Smooth muscle cell (in vitro differentiated cells): ENCODE results near the gene APP. TPM values are rescaled to one million over a fixed set of nuclear protein-coding genes. Genes with fewer than 3 reads are reported as not detected.

Experiments
- DNase-seq: peaks from one replicate; lab custom pipeline; 2025; ENCODE audit not compliant: unreplicated experiment; lab: John Stamatoyannopoulos, UW
- H2AFZ ChIP-seq: fragments of 200-600 bp; sonication (generic); 2 replicates; pipeline ENCODE4 v1.6.0; 2016; ENCODE audit warnings: antibody characterized with exemption, low read depth, mild to moderate bottlenecking
- H3F3A ChIP-seq: fragments of 200-600 bp; sonication (generic); 2 replicates; pipeline ENCODE4 v1.6.0; 2017; ENCODE audit warnings: antibody characterized with exemption, low read depth
- H3K27ac ChIP-seq: fragments of 200-600 bp; sonication (generic); 2 replicates; pipeline ENCODE4 v1.5.1; 2016; ENCODE audit warnings: low read depth, mild to moderate bottlenecking
- H3K27me3 ChIP-seq: fragments of 200-600 bp; sonication (generic); 2 replicates; pipeline ENCODE4 v1.6.1; 2016; ENCODE audit warnings: low read depth, mild to moderate bottlenecking
- H3K36me3 ChIP-seq: fragments of 200-600 bp; sonication (generic); 2 replicates; pipeline ENCODE4 v1.5.1; 2016; ENCODE audit warnings: low read depth
- H3K4me1 ChIP-seq: fragments of 200-600 bp; sonication (generic); 2 replicates; pipeline ENCODE4 v1.5.1; 2016; ENCODE audit warnings: low read depth
- H3K4me2 ChIP-seq: fragments of 200-600 bp; sonication (generic); 2 replicates; pipeline ENCODE4 v1.6.0; 2016; ENCODE audit warnings: mild to moderate bottlenecking
- H3K4me3 ChIP-seq: fragments of 200-600 bp; sonication (generic); 2 replicates; pipeline ENCODE4 v1.5.1; 2016; ENCODE audit warnings: mild to moderate bottlenecking
- H3K79me2 ChIP-seq: fragments of 200-600 bp; sonication (generic); 2 replicates; pipeline ENCODE4 v1.6.0; 2016; ENCODE audit warnings: low read depth, mild to moderate bottlenecking
- H3K9ac ChIP-seq: fragments of 200-600 bp; sonication (generic); 2 replicates; pipeline ENCODE4 v1.6.0; 2016; ENCODE audit warnings: low read depth
- H3K9me3 ChIP-seq: fragments of 200-600 bp; sonication (generic); replicated peaks from 2 replicates; pipeline ENCODE4 v1.5.1; 2016; ENCODE audit warnings: low read depth
- H4K20me1 ChIP-seq: fragments of 200-600 bp; sonication (generic); 2 replicates; pipeline ENCODE4 v1.6.0; 2016; ENCODE audit warnings: low read depth
- CTCF ChIP-seq: fragments of 200-600 bp; sonication (generic); IDR thresholded peaks from 2 replicates; pipeline ENCODE4 v1.5.1; 2017; ENCODE audit warnings: borderline replicate concordance, mild to moderate bottlenecking, antibody characterized with exemption; ENCODE audit not compliant: insufficient read depth, poor library complexity, severe bottlenecking
- WGBS: methylation state at CpG from one replicate; pipeline ENCODE4 v1.1.7; 2016; ENCODE audit warnings: low lambda C conversion rate; 5-methylcytosine and 5-hydroxymethylcytosine counted together
- polyA plus RNA-seq: library from polyadenylated mRNA; unstranded; fragments of >200 nt; fragmentation: Nextera tagmentation; extraction: Ambion mirVana; gene quantifications from 2 replicates; pipeline ENCODE4 v1.2.1, GENCODE V29; 2016
- total RNA-seq: library from RNA; depleted of rRNA; stranded (reverse); fragments of >200 nt; gene quantifications from 2 replicates; pipeline ENCODE4 v1.2.3, GENCODE V29; 2014

Gene APP
- total and polyA plus RNA-seq, 2 experiments from 2014 or later, result 65.3 to 459 TPM

GRCh38 chr21:26123012-26123411 is 47.6 kb downstream of the APP start:
- TF ChIP-seq CTCF, result no peak
- H3K27me3 ChIP-seq, result no peaks in the 10 kb centered on the region

GRCh38 chr21:26120828-26121227 is 49.7 kb downstream of the APP start:
- peaks cover 88% of the 10 kb centered on the region for H3K79me2 ChIP-seq

More at GRCh38 chr21:26123012-26123411, 47.6 kb downstream of the APP start:
- H3K9me3 ChIP-seq, result no peaks in the 10 kb centered on the region
- peaks cover 13% of the 10 kb centered on the region for H3F3A ChIP-seq
- H3K36me3 ChIP-seq, result no peaks in the 10 kb centered on the region
- peaks cover 91% of the 10 kb centered on the region for H4K20me1 ChIP-seq
- peaks cover 52% of the 10 kb centered on the region for H3K4me1 ChIP-seq
- no peak for DNase-seq
- H3K9ac ChIP-seq, result no peak overlapping the region
- H3K79me2 ChIP-seq, result peaks cover 94% of the 10 kb centered on the region
- WGBS, result 12% methylated on average over 1 of the region's 1 CpG
- no peak overlapping the region for H3K4me3 ChIP-seq
- peak overlapping the region; percentile 44 for H3K4me2 ChIP-seq
- H3K27ac ChIP-seq, result peak overlapping the region; percentile 86
- no peak overlapping the region for H2AFZ ChIP-seq

GRCh38 chr21:26119906-26120305 is 50.7 kb downstream of the APP start:
- H3K79me2 ChIP-seq, result peaks cover 86% of the 10 kb centered on the region
- TF ChIP-seq CTCF, result no peak
- WGBS, result 73% methylated on average over 1 of the region's 1 CpG
- H3K9me3 ChIP-seq, result no peaks in the 10 kb centered on the region
- H3K4me1 ChIP-seq, result peaks cover 45% of the 10 kb centered on the region
- H3K4me3 ChIP-seq, result no peak overlapping the region
- H3F3A ChIP-seq, result peaks cover 22% of the 10 kb centered on the region
- H4K20me1 ChIP-seq, result peaks cover 94% of the 10 kb centered on the region
- no peak overlapping the region for H3K9ac ChIP-seq
- peak overlapping the region; percentile 14 for H3K27ac ChIP-seq
- H3K36me3 ChIP-seq, result no peaks in the 10 kb centered on the region
- H2AFZ ChIP-seq, result no peak overlapping the region
- H3K27me3 ChIP-seq, result no peaks in the 10 kb centered on the region
- peak overlapping the region; percentile 55 for H3K4me2 ChIP-seq
- no peak for DNase-seq

More at GRCh38 chr21:26120828-26121227, 49.7 kb downstream of the APP start:
- no peaks in the 10 kb centered on the region for H3K9me3 ChIP-seq
- no peak overlapping the region for H3K9ac ChIP-seq
- H3F3A ChIP-seq, result peaks cover 19% of the 10 kb centered on the region
- peaks cover 45% of the 10 kb centered on the region for H3K4me1 ChIP-seq
- H3K27me3 ChIP-seq, result no peaks in the 10 kb centered on the region
- H2AFZ ChIP-seq, result no peak overlapping the region
- peak overlapping the region; percentile 14 for H3K27ac ChIP-seq
- no peak for DNase-seq
- TF ChIP-seq CTCF, result no peak
- no peak overlapping the region for H3K4me2 ChIP-seq
- no peaks in the 10 kb centered on the region for H3K36me3 ChIP-seq
- WGBS, result 66% methylated on average over 4 of the region's 4 CpGs
- H3K4me3 ChIP-seq, result no peak overlapping the region
- peaks cover 95% of the 10 kb centered on the region for H4K20me1 ChIP-seq

GRCh38 chr21:26118938-26119540 is 51.5 kb downstream of the APP start:
- Histone ChIP-seq H3K4me2 (peak overlapping the region; percentile 55), H3K4me1 (peaks cover 40% of the 10 kb centered on the region), H3K4me3 (no peak overlapping the region), H3K27me3 (no peaks in the 10 kb centered on the region), H4K20me1 (peaks cover 94% of the 10 kb centered on the region), H3F3A (peaks cover 22% of the 10 kb centered on the region), H3K9me3 (no peaks in the 10 kb centered on the region), H3K27ac (peak overlapping the region; percentile 72), H3K79me2 (peaks cover 88% of the 10 kb centered on the region), H3K36me3 (no peaks in the 10 kb centered on the region), H3K9ac (no peak overlapping the region), H2AFZ (no peak overlapping the region)
- TF ChIP-seq CTCF, result no peak
- no peak for DNase-seq
- WGBS, result 51% methylated on average over 2 of the region's 2 CpGs
